BE2C (cell line): ENCODE results near the gene JAKMIP3.

ENCODE experiments used
- DNase-seq: peaks from one replicate; pipeline ENCODE4 v3.0.0-alpha.2; 2020
- H3K27me3 ChIP-seq: fragments of 250-450 bp; sonication (Bioruptor Pico); 2 replicates; pipeline ENCODE4 v1.5.1; 2020; ENCODE audit warnings: mild to moderate bottlenecking
- H3K36me3 ChIP-seq: fragments of 250-450 bp; sonication (Bioruptor Pico); 2 replicates; pipeline ENCODE4 v1.5.1; 2020; ENCODE audit warnings: mild to moderate bottlenecking
- H3K4me1 ChIP-seq: fragments of 250-450 bp; sonication (Bioruptor Pico); 2 replicates; pipeline ENCODE4 v1.5.1; 2020
- H3K4me3 ChIP-seq: 2 replicates; pipeline ENCODE4 v1.5.1; 2011; ENCODE audit warnings: low read depth, low read length
- H3K9me3 ChIP-seq: fragments of 250-450 bp; sonication (Bioruptor Pico); 2 replicates; pipeline ENCODE4 v1.5.1; 2020
- CTCF ChIP-seq: IDR thresholded peaks from 2 replicates; pipeline ENCODE4 v1.5.1; 2012; ENCODE audit warnings: mild to moderate bottlenecking, low read depth, low read length

Gene JAKMIP3

GRCh38 chr10:132113766-132114365 is 48.1 kb downstream of the JAKMIP3 start:
- no peak for DNase-seq
- H3K9me3 ChIP-seq, result no peaks in the 10 kb centered on the region
- H3K4me3 ChIP-seq, result no peak overlapping the region
- H3K4me1 ChIP-seq, result no peaks in the 10 kb centered on the region
- no peak for TF ChIP-seq CTCF
- H3K27me3 ChIP-seq, result no peaks in the 10 kb centered on the region
- no peaks in the 10 kb centered on the region for H3K36me3 ChIP-seq

- no peak for DNase-seq
- no peak for TF ChIP-seq CTCF
- no peaks in the 10 kb centered on the region for H3K27me3 ChIP-seq
Observed at GRCh38 chr10:132114953-132115520, 49.3 kb downstream of the JAKMIP3 start.

More at GRCh38 chr10:132114953-132115520, 49.3 kb downstream of the JAKMIP3 start:
- H3K4me3 ChIP-seq, result no peak overlapping the region
- no peaks in the 10 kb centered on the region for H3K9me3 ChIP-seq
- H3K36me3 ChIP-seq, result no peaks in the 10 kb centered on the region
- H3K4me1 ChIP-seq, result no peaks in the 10 kb centered on the region
